GM12873 (cell line): ENCODE measurements around the gene YWHAE.

ENCODE experiments used
- TF ChIP-seq, protein P1 (sequence below): IDR thresholded peaks from 2 replicates; pipeline ENCODE4 v1.5.1; 2012; ENCODE audit warnings: low read depth, mild to moderate bottlenecking, moderate library complexity, low read length, control low read depth; ENCODE audit not compliant: insufficient read depth; ENCODE audit errors: missing control alignments

The YWHAE gene

DNA sequence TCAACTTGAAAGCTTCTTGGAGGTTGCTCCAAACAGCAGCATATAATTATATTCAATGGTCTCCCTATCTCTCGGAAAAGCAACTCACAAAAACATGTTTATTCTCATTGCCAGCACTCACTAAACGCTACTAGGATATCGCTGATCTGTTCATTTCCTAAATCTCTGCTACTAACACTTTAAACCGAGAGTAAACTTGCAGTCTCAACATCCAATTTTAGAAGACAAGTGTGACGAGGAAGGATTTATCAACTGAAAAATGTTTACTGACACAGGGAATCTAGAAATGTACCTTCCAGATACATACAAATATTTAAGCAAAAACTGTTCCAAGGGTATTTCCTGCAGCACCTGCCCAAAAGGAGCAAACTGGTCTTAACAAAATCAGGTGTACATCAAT lies 56.5 kb downstream of the YWHAE start:
- TF ChIP-seq, protein P1, sequence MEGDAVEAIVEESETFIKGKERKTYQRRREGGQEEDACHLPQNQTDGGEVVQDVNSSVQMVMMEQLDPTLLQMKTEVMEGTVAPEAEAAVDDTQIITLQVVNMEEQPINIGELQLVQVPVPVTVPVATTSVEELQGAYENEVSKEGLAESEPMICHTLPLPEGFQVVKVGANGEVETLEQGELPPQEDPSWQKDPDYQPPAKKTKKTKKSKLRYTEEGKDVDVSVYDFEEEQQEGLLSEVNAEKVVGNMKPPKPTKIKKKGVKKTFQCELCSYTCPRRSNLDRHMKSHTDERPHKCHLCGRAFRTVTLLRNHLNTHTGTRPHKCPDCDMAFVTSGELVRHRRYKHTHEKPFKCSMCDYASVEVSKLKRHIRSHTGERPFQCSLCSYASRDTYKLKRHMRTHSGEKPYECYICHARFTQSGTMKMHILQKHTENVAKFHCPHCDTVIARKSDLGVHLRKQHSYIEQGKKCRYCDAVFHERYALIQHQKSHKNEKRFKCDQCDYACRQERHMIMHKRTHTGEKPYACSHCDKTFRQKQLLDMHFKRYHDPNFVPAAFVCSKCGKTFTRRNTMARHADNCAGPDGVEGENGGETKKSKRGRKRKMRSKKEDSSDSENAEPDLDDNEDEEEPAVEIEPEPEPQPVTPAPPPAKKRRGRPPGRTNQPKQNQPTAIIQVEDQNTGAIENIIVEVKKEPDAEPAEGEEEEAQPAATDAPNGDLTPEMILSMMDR = no peak

DNA sequence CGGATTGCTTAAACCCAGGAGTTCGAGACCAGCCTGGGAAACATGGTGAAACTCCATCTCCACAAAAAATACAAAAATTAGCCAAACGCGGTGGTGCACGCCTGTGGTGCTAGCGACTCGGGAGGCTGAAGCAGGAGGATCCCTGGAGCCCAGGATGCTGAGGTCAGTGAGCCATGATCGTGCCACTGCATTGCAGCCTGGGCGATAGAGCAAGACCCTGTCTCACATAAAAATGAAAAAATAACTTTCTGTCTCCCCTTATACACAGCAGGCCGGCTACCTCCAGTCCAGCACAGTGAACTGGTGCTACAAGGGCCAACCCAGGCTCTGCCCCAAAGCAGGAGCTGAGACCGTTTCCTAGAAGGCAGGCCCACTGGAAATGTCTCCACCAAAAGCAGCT lies 59.7 kb downstream of the YWHAE start:
- TF ChIP-seq, protein P1 = no peak

DNA sequence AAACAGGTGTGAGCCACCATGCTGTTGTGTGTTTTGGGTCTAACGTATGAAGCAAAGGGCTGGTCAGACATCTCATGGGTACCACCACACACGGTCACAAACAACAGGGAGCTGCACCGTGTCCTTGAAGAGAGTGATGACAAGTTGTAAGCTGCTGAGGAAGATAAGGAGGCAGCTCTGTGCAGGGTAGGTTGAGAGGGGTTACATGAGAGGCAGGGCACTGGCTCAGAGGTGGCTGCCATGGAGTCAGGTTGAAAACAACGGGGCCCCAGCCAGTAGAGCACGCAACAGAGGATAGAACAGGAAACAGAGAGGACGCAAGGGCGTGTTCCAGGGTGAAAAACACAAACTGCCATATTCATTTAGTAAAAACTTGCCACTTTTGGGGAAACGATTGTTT lies 68.3 kb downstream of the YWHAE start:
- TF ChIP-seq, protein P1 = no peak

DNA sequence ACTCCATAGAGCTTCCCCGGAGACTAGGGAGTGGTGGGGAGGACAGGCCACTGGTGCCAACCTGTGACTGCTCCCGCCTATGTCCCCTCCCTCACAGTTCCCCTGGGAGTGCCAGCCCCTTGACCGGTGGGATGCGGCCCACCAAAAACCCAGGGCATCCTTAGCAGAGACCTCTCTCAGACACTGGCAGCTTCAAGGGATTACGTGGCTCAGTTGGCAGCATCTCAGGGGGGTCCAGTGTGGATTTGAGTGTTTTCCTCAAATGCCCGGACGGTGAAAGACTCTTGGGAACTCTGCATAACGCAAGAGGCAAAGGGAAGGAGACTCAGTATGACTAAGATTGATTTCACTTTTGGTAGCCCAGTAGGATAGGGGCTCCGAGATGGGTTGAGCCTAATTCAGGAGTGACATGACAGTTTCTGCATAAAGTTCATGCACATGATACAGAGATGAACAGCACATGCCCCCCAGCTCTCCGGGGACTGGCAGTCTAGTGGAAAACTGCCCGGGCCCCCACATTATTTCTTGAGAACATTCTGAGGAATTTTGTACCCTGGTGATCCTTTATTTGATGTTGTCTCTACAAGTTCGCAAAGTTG lies 70.2 kb downstream of the YWHAE start:
- TF ChIP-seq, protein P1 = no peak

DNA sequence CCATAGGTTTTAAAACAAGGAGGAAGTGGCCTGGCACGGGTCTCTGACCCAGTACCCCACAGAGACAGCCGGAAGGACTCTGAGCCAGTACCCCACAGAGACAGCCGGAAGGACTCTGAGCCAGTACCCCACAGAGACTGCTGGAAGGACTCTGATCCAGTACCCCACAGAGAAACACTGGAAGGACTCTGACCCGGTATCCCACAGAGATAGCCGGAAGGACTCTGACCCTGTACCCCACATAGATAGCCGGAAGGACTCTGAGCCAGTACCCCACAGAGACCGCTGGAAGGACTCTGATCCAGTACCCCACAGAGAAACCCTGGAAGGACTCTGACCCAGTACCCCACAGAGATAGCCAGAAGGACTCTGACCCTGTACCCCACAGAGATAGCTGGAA lies 71.6 kb downstream of the YWHAE start:
- TF ChIP-seq, protein P1 = no peak

DNA sequence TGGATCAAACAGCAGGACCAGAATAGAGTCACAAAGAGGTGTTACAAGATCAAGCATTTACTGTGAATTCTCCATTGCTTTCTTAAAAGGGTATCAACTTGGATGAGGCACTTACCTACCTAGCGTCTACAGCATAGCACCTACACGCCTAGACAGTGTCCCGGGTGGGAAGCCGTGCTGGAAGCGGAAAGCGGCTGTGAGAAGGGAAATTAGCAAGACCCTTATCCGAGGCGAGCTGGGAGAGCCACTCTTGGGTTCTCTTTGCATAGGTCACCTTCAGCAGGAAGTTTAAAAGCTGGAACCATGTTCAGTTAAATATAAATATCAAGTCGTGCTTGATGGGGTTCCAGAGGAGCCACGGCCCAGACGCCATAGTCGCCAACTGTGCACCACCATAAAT lies 74.3 kb downstream of the YWHAE start:
- TF ChIP-seq, protein P1 = no peak

DNA sequence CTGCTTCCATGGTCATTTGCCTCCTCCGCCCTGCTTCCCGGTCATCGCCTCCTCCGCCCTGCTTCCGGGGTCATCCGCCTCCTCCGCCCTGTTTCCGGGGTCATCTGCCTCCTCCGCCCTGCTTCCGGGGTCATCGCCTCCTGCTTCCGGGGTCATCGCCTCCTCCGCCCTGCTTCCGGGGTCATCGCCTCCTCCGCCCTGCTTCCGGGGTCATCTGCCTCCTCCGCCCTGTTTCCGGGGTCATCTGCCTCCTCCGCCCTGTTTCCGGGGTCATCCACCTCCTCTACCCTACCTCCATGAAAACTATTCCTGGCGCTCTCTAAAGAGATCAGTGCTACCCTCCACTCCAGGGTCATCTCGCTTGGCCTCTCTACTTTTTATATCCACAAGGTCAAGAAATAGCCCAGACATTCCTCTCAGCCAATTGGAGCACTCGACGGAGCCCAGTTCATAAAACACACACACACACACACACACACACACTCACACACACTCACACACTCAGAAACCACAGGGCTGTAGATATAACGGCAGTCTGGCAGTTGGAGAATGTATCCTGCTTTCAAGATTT lies 75.7 kb downstream of the YWHAE start:
- TF ChIP-seq, protein P1 = no peak
